NCI-H1930 (cell line): Measurements from ENCODE around the gene BCHE.
"Not testable (repeated sequence)": the region's sequence is repeated elsewhere in the genome, so short reads cannot be mapped to it uniquely, and the experiment has no call there.

Experiments
- DNase-seq, 2 experiments: peaks; one replicate each; lab custom pipeline; 2025; lab: John Stamatoyannopoulos, UW

BCHE gene

DNA sequence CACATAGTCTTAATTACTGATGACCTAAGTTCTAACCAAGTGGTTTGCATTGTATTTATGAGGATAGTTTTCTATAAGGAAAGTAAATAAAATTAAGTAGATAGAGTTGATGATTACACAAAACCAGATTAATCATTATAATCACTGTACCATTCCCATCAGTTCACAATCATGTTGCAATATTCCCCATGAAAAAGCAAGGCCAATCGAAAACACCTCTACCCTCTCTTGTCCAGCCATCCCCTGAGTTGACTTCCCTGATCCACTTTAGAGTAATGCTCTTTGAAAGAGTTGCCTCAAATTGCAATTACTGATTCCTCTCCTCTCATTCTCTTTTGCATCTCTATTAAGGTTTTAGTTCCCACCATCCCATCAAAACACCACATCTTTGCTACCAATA is 21.0 kb downstream of the BCHE start:
- DNase-seq = no peak

DNA sequence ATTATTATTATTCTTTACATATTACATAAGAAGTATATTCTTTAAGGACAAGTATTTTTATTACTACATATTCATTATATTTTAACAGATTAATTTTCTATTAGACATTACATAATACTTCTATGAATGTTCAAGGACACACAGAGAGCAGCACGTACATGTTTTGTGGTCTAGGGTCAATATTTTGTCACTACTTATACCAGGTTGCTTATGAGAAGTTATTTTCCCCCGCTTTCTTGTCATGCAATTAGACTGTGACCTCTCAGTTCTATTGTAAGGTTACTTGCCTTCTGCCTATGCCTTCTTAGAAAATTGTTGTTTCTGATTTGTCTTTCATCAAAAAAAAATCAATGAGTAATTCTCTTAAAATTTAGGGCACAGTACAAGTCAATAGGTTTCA is 21.5 kb downstream of the BCHE start:
- DNase-seq = no peak

- no peak for DNase-seq
Measured at GRCh38 chr3:165814380-165814779, 22.8 kb downstream of the BCHE start.

DNA sequence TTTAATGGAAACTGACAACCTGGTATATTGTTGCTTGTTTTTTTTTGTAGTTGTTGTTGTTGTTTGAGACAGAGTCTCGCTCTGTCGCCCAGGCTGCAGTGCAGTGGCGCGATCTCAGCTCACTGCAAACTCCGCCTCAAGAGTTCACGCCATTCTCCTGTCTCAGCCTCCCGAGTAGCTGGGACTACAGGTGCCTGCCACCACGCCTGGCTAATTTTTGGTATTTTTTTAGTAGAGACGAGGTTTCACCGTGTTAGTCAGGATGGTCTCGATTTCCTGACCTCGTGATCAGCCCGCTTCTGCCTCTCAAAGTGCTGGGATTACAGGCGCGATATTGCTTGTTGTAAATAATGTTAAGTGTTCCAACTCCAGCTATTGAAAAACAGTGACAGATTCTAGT is 29.3 kb downstream of the BCHE start:
- not testable (repeated sequence) for DNase-seq

DNA sequence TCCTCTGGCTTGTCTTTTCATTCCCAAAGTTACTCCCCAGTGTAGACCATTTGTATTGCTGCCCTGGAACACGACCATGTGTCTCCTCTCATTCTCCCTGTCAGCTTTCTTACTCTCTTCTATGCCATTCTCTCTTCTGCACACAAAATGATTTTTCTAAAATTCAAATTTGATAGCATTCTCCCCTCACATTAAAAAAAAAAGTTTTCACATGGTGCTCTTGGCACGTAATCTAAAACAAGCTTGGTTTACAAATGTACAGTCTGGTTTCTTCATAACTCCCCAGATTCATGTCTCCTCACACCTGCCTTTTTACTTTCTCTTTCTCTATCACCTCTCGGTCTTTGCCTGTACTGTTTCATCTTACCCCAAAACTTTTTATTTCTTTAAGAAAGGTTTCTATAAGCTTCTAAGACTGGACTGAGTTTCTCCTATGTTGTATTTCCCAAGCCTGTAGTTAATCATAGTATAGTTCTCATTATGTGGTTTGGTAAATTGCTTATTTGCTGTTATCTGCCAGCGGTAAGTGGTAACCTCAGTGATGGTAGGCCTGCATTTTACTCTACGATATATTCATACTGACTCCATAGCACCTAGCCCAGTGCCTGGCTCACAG is 31.2 kb downstream of the BCHE start:
- no peak for DNase-seq

DNA sequence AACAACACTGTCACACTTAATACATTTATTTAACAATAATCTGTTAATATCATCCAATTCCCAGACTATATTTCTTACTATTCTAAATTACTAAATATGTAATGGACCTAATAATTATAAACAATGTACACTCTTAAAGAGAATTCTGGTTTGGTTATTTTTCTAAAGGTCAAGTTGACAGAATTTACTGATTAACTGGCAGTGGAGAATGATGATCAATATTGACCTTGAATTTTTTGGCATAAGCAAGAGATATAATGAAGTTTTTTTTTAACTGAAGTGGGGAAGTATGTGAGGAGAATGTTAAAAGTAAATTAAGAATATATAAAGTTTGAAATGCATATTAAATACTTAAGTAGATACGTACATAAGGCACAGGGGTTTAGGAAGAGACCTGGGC is 33.8 kb downstream of the BCHE start:
- DNase-seq = no peak

DNA sequence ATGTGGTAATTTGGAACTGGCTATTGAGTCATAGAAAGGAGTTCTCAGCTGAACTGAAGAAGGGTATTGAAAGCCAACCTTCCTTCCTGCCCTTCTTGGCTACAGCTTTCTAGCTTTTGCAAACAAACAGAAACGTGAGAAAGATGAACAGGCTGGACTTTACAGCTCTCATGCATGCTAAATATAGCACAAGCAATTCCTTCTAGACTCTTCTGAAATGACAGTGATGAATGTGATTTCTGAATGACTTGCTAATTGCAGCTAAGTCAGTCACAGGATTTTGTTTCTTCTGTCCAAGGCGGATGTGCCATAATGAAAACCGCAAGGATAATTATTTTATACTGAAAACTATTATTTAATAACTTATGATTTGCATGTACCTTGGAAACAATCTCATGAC is 36.3 kb downstream of the BCHE start:
- no peak for DNase-seq

DNA sequence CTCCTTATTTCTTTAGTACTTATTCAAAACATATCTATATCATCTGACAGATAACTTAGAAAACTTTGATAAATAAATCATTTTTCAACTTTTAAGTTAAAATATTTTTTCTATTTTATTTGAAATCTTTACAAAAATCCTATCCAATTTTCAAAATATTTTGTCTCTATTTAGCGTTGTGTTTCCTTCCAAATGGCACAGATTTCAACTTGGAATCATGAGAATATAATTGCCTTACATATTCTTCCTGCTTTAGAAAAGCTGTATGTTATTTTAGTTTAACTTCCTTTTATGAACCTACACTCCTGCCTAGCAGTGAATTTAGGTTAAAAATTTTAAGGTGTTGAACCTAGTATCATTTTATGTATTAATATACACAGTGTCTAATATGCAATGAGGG is 38.2 kb downstream of the BCHE start:
- no peak for DNase-seq

DNA sequence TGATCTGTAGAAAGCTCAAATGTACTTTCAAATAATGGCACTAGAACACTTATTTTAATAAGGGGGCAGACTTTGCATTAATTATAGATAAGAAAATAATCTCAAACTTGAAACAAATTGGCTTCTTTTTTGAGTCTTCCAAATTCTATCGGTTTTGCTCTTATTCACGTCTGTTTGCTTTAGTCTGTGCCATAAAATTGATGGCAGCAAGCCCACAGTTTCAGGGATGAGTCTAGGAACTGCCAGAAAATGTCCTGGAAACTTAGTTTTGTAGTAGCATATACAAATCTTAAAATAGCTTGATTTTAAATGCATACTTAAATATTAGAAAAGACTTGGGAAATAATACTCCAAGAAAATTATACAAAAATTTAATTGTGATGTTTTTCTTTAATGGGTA is 39.7 kb downstream of the BCHE start:
- DNase-seq = no peak

DNA sequence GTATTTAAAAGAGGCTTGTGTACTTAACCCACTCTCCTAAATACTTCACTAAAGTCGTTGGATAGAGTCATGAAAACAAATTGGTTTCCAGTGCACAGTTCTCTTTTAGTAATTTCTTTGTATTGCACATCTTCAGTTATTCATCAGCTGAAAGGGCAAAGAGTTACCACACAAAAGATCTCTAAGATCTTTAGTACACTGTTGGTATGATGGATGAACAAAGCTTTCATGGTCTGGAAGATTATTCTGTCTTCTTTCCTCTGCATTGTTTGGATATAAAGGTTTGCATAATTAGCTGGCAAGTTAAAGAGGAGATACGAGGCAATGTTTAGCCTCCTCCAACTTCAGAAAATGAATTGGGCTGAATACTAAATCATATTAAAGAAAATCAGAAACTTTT is 40.5 kb downstream of the BCHE start:
- DNase-seq = no peak

- no peak for DNase-seq
Measured at GRCh38 chr3:165788531-165788930, 48.7 kb downstream of the BCHE start.

DNA sequence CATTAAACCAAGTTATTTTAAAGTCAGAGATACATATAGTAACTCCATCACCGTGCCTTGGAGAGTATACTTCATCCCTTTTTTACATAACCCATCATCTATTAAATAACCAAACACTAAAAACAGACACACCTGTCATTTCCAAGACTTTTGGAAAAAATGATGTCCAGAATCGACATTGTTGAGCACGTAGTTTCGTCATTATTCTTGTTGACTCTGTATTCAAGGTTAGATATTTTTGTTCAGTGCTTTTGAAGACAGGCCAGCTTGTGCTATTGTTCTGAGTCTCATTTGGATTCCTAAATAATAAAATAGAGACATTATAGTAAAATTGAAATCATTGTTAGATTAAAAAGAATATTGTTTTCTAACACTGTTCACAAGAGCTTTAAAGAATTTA is 51.2 kb downstream of the BCHE start:
- no peak for DNase-seq

DNA sequence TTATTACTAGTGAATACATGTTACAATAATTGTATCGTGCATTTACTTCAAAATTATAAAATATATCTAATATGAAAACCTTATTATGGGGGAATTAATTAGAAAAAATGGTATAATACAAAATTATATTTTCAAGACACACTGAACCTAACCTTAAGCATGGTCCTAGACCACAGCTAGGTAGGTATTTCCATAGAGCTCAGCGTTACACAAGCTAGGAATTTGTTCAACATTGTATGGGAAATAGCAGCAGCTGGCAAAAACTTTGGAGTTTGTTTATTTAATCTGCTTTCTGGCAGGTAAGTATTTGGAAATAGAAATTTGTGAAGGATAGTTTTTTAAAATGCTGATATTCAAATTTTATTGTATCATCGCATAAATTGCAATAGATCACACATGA is 52.9 kb downstream of the BCHE start:
- DNase-seq = no peak

GRCh38 chr3:165783383-165783782 is 53.8 kb downstream of the BCHE start:
- DNase-seq = no peak

DNA sequence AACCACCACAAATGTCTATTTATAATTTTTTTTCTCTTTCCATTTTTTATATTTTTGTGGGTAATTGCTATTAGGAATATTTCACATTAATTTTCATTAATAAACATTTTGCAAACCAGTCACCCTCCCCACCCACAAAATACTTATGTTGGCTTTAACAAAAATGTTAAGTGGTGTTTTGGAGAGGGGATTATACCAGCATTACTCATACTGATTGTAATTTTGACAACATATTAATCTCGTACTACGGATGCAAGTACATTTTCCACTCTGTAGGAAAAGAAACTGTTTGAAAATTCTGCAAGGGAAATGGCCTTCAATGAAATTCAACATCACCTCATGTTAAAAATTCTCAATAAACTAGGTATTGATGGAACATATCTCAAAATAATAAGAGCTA is 58.3 kb downstream of the BCHE start:
- DNase-seq = no peak

DNA sequence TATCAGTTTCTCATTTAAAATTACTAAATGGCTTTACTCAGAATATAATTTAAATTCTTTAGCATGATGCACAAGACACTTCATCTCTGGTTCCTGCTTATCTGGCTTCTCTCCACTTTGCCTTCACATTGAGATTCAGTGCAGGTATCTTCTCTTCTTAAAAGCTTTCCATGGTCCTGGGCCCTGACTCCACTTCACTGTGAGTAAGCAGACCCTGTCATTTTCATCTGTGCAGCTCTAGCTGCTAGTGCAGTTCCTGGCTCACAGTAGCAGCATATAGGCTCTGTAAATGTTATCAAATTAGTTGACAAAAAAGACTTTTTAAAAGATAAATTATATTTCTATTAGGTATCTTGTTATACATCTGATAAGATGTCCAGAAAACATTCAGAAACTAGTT is 58.8 kb downstream of the BCHE start:
- no peak for DNase-seq

GRCh38 chr3:165775824-165776223 is 61.4 kb downstream of the BCHE start:
- no peak for DNase-seq

- no peak for DNase-seq
Measured at GRCh38 chr3:165770781-165771180, 66.4 kb downstream of the BCHE start.

DNA sequence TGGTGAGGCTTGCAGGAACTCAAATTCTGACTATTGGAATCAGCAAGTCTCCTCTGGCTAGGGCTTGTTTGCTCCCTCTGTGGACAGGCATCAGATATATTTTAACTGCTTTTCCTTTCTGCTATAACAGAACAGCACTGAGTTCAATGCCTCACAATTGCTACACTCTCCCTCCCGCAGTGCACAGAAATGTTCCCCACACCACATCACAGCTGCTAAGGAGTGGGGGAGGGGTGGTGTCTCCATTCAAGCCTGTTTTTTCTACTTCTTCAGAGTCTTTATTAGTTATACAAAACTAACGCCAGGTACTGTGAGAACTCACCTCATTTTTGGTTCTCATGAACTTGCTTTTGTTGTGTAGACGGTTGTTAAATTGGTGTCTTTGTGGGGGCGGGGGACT is 68.5 kb downstream of the BCHE start:
- DNase-seq = no peak

GRCh38 chr3:165759041-165759440 is 78.2 kb downstream of the BCHE start:
- DNase-seq = no peak

- DNase-seq = no peak
Measured at GRCh38 chr3:165755571-165755970, 81.7 kb downstream of the BCHE start.

DNA sequence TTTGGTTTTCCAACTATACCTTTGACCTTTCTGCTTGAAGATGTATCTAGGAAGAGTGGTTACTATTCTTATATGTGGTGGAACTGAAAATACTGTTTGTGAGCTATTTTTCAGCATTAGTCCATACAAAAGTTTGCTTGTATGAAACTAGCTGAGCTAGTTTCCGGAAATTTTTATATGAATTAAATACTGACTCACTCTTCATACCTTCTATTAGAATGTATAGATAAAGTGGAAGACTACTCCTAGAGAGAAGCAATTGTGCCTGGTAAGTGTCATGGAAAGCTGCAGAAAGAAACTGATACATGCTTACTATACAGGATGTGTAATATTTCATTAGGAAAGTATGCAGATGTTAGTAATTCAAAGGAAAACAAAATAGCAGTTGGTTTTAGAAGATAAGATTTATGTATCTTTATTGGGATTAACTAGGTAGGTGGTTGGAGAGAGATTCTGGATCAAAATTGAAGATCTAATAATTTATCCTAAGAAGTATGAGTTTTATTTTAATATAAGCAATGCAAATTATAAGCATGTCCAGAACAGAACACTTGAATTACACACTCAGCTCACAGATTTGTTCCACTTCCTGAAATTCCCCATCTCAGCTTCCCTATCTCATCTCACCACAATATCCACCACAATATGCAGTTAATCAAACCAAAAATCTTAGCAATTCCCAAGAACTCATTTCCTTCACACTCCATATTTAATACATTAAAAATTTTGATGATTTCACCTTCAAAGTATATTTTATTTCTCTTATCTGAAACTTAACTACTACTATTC is 82.8 kb downstream of the BCHE start:
- no peak for DNase-seq

DNA sequence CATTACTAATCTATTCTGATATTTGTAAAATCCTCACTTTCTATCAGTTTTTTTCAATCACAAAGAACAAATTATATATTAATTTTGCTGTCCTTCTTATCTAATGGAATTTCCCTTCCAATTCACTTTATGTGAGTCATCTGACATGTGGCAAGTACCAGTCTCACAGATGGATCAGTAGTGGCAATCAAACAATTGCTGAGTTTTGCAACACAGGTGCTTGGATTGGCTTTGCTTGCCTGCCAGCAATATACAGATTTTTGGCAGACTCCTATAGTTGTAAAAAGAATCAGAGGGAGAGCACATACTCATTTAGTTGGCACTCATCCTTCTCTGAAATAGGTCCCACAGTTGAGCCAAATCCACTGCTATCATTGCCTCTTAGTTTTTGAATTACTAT is 83.7 kb downstream of the BCHE start:
- no peak for DNase-seq

DNA sequence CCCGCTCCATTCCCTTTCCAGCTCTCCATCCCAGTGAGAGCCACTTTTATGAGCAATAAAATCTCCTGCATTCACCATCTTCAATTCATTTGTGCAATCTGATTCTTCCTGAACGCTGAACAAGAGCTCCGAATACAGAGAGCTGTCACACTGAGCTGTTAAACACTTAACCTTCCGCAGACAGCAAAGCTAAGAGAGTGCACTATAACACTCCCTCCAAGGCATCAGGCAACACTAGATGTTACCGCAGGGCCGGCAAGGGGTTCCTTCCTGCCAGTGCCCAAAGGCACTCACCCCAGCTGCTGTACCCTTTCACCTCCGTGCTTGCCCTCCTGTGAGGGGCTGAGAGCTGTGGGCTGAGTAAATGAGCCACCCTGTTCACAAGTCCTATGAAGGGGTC is 85.6 kb downstream of the BCHE start:
- DNase-seq = no peak
